HG03558 (cell line): Measurements from ENCODE around the gene SORCS2.
"Not testable (repeated sequence)": the region's sequence is repeated elsewhere in the genome, so short reads cannot be mapped to it uniquely, and the experiment has no call there.

Experiments
- ATAC-seq: cut with Tn5 transposase; IDR thresholded peaks from one replicate; pipeline ENCODE4 v1.9.1; 2021; ENCODE audit warnings: moderate number of reproducible peaks; ENCODE audit not compliant: unreplicated experiment; ENCODE audit errors: extremely low read depth

The SORCS2 gene

GRCh38 chr4:7448036-7448435 is 255.7 kb downstream of the SORCS2 start:
- no peak for ATAC-seq

GRCh38 chr4:7450775-7451433 is 258.6 kb downstream of the SORCS2 start:
- ATAC-seq = no peak

GRCh38 chr4:7451434-7451789 is 259.1 kb downstream of the SORCS2 start:
- no peak for ATAC-seq

GRCh38 chr4:7451800-7452199 is 259.5 kb downstream of the SORCS2 start:
- ATAC-seq = no peak

- ATAC-seq = not testable (repeated sequence)
Measured at GRCh38 chr4:7452802-7453201, 260.5 kb downstream of the SORCS2 start.

GRCh38 chr4:7457201-7458065 is 265.1 kb downstream of the SORCS2 start:
- ATAC-seq = no peak

- ATAC-seq = no peak
Measured at GRCh38 chr4:7458066-7458425, 265.7 kb downstream of the SORCS2 start.

- no peak for ATAC-seq
Measured at GRCh38 chr4:7458477-7458876, 266.1 kb downstream of the SORCS2 start.

- no peak for ATAC-seq
Measured at GRCh38 chr4:7459471-7459870, 267.1 kb downstream of the SORCS2 start.

GRCh38 chr4:7460566-7460965 is 268.2 kb downstream of the SORCS2 start:
- ATAC-seq = no peak

GRCh38 chr4:7461230-7461629 is 268.9 kb downstream of the SORCS2 start:
- ATAC-seq = no peak

- no peak for ATAC-seq
Measured at GRCh38 chr4:7462509-7462971, 270.2 kb downstream of the SORCS2 start.

GRCh38 chr4:7463566-7464258 is 271.4 kb downstream of the SORCS2 start:
- no peak for ATAC-seq

GRCh38 chr4:7464259-7464655 is 271.9 kb downstream of the SORCS2 start:
- no peak for ATAC-seq

- ATAC-seq = no peak
Measured at GRCh38 chr4:7465017-7465416, 272.7 kb downstream of the SORCS2 start.

- no peak for ATAC-seq
Measured at GRCh38 chr4:7466215-7466614, 273.9 kb downstream of the SORCS2 start.

GRCh38 chr4:7466904-7467303 is 274.6 kb downstream of the SORCS2 start:
- ATAC-seq = no peak

- no peak for ATAC-seq
Measured at GRCh38 chr4:7467471-7467870, 275.1 kb downstream of the SORCS2 start.

GRCh38 chr4:7469023-7469422 is 276.7 kb downstream of the SORCS2 start:
- no peak for ATAC-seq

- ATAC-seq = no peak
Measured at GRCh38 chr4:7470111-7470510, 277.8 kb downstream of the SORCS2 start.

- ATAC-seq = no peak
Measured at GRCh38 chr4:7470522-7471128, 278.3 kb downstream of the SORCS2 start.
